ENCODE data around the gene TRIM33. TPM values are rescaled to one million over a fixed set of nuclear protein-coding genes. Genes with fewer than 3 reads are reported as not detected.

Gene TRIM33
- 10.4 to 13.0 TPM (median 11.7 TPM) in 5 replicates for total RNA-seq (2022; extraction: Qiagen RNA extraction)

GRCh38 chr1:114511032-114511785 lies at the start of gene TRIM33:
Gene TRIM33, minus strand, starts transcription at chr1:114511203. Its CDS starts 127 bp downstream, at chr1:114511076.

Other genes starting within 250 kb of the TRIM33 start
- 24.7 to 29.4 TPM (median 25.8 TPM) in 5 replicates for gene BCAS2, start 70.4 kb upstream of the TRIM33 start, total RNA-seq (2022; extraction: Qiagen RNA extraction)
- 0.28 to 0.47 TPM (median 0.37 TPM) in 5 replicates for gene DENND2C, start 158.8 kb upstream of the TRIM33 start, total RNA-seq (2022; extraction: Qiagen RNA extraction)
- not detected in 5 replicates for gene AMPD1, start 184.3 kb upstream of the TRIM33 start, total RNA-seq (2022; extraction: Qiagen RNA extraction)
- gene NRAS, start 205.6 kb upstream of the TRIM33 start, total RNA-seq (2022; extraction: Qiagen RNA extraction): 25.1 to 39.0 TPM (median 28.8 TPM) in 5 replicates
- 116 to 177 TPM (median 130 TPM) in 5 replicates for gene CSDE1, start 246.8 kb upstream of the TRIM33 start, total RNA-seq (2022; extraction: Qiagen RNA extraction)